ENCODE data around the gene PRDM4.

DNA sequence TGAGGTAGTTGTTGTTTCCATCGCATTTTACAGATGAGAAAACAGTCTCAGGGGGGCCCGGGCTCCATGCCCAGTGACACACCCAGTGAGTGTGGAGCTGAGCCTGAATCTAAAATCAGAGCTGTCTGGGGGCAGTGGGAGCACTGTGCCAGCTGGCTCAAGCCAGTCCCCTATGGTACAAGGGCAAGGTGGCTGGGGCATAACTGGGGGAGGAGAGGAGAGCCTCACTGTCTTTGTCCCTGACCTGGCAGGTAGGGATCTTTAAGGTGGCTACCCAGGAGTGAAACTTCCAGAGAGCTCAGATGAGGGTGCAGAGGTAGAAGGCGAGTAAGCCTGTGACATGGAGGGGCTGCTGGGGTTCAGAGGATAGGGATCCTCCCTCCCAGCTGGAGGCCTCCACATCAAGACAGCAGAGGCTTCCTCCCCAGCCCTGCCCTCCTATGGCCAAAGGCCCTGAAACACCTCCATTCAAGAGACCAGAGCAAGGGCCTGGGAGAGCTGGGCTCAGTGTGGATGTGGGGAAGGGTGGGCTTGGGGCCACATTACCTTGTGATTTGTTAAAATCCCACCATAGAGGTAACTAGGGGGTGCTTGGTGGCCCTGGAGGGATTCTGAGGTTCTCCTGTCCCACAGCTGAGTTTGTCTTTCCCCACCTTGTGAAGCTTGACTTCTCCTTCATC, 46.7 kb upstream of the PRDM4 start:
- TF ChIP-seq, protein P1, sequence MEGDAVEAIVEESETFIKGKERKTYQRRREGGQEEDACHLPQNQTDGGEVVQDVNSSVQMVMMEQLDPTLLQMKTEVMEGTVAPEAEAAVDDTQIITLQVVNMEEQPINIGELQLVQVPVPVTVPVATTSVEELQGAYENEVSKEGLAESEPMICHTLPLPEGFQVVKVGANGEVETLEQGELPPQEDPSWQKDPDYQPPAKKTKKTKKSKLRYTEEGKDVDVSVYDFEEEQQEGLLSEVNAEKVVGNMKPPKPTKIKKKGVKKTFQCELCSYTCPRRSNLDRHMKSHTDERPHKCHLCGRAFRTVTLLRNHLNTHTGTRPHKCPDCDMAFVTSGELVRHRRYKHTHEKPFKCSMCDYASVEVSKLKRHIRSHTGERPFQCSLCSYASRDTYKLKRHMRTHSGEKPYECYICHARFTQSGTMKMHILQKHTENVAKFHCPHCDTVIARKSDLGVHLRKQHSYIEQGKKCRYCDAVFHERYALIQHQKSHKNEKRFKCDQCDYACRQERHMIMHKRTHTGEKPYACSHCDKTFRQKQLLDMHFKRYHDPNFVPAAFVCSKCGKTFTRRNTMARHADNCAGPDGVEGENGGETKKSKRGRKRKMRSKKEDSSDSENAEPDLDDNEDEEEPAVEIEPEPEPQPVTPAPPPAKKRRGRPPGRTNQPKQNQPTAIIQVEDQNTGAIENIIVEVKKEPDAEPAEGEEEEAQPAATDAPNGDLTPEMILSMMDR (IDR thresholded peaks at IDR 0.05; ENCODE audit: low read depth, low read length, missing input control): no peak
- TF ChIP-seq EGR1 (IDR thresholded peaks at IDR 0.05; ENCODE audit: low read depth in 2 of 2) (no peak), SP1 (IDR thresholded peaks at IDR 0.05) (no peak)
- TF ChIP-seq, protein P2, sequence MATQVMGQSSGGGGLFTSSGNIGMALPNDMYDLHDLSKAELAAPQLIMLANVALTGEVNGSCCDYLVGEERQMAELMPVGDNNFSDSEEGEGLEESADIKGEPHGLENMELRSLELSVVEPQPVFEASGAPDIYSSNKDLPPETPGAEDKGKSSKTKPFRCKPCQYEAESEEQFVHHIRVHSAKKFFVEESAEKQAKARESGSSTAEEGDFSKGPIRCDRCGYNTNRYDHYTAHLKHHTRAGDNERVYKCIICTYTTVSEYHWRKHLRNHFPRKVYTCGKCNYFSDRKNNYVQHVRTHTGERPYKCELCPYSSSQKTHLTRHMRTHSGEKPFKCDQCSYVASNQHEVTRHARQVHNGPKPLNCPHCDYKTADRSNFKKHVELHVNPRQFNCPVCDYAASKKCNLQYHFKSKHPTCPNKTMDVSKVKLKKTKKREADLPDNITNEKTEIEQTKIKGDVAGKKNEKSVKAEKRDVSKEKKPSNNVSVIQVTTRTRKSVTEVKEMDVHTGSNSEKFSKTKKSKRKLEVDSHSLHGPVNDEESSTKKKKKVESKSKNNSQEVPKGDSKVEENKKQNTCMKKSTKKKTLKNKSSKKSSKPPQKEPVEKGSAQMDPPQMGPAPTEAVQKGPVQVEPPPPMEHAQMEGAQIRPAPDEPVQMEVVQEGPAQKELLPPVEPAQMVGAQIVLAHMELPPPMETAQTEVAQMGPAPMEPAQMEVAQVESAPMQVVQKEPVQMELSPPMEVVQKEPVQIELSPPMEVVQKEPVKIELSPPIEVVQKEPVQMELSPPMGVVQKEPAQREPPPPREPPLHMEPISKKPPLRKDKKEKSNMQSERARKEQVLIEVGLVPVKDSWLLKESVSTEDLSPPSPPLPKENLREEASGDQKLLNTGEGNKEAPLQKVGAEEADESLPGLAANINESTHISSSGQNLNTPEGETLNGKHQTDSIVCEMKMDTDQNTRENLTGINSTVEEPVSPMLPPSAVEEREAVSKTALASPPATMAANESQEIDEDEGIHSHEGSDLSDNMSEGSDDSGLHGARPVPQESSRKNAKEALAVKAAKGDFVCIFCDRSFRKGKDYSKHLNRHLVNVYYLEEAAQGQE (IDR thresholded peaks at IDR 0.05): no peak
- TF ChIP-seq, protein P3, sequence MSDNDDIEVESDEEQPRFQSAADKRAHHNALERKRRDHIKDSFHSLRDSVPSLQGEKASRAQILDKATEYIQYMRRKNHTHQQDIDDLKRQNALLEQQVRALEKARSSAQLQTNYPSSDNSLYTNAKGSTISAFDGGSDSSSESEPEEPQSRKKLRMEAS (IDR thresholded peaks at IDR 0.05): no peak
- TF ChIP-seq, protein P4, sequence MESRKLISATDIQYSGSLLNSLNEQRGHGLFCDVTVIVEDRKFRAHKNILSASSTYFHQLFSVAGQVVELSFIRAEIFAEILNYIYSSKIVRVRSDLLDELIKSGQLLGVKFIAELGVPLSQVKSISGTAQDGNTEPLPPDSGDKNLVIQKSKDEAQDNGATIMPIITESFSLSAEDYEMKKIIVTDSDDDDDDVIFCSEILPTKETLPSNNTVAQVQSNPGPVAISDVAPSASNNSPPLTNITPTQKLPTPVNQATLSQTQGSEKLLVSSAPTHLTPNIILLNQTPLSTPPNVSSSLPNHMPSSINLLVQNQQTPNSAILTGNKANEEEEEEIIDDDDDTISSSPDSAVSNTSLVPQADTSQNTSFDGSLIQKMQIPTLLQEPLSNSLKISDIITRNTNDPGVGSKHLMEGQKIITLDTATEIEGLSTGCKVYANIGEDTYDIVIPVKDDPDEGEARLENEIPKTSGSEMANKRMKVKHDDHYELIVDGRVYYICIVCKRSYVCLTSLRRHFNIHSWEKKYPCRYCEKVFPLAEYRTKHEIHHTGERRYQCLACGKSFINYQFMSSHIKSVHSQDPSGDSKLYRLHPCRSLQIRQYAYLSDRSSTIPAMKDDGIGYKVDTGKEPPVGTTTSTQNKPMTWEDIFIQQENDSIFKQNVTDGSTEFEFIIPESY (IDR thresholded peaks at IDR 0.05): no peak
- TF ChIP-seq, protein P5, sequence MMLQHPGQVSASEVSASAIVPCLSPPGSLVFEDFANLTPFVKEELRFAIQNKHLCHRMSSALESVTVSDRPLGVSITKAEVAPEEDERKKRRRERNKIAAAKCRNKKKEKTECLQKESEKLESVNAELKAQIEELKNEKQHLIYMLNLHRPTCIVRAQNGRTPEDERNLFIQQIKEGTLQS (IDR thresholded peaks at IDR 0.05): no peak

Measured in liver (tissue), 3 donors.